Measurements from ENCODE around the gene KRTAP5-1. TPM values are rescaled to one million over a fixed set of nuclear protein-coding genes. Genes with fewer than 3 reads are reported as not detected.

The KRTAP5-1 gene
- total RNA-seq, 1 donor, result not detected

DNA sequence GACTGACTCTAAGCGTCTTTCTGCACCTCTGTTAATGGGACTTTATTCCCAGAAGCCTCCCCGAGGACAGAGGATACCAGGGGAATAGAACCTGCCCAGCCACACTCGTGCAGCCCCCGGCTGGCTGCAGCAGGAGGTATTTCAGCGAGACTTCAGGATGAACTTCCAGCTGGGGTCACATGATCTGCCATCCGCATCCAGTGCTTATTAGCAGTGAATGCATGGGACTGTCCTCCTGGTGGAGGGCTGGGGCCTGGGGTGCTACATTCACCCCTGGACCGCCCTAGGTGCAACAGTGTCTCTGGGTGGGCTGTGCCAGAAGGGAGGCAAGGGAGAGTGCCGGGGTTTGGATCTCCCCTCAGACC is 14.6 kb downstream of the KRTAP5-1 start:
- Histone ChIP-seq H2AFZ (ENCODE audit: low read length) (no peak overlapping the region), H3K4me3 (ENCODE audit: insufficient read depth, low read length) (peak overlapping the region; percentile 72), H3K79me2 (ENCODE audit: insufficient read depth, low read length) (no peaks in the 10 kb centered on the region), H3K4me1 (ENCODE audit: insufficient read depth, low read length) (no peaks in the 10 kb centered on the region), H3K27me3 (ENCODE audit: insufficient read depth, low read length) (peaks cover 28% of the 10 kb centered on the region), H3K27ac (ENCODE audit: low read depth, low read length) (no peak overlapping the region), H3K36me3 (ENCODE audit: insufficient read depth, low read length) (no peaks in the 10 kb centered on the region), H3K9me3 (ENCODE audit: low read depth, low read length) (no peaks in the 10 kb centered on the region), H3K4me2 (ENCODE audit: insufficient read depth, low read length) (peak overlapping the region; percentile 65), H4K20me1 (ENCODE audit: insufficient read depth, low read length) (peaks cover 23% of the 10 kb centered on the region)
- TF ChIP-seq, protein P1, sequence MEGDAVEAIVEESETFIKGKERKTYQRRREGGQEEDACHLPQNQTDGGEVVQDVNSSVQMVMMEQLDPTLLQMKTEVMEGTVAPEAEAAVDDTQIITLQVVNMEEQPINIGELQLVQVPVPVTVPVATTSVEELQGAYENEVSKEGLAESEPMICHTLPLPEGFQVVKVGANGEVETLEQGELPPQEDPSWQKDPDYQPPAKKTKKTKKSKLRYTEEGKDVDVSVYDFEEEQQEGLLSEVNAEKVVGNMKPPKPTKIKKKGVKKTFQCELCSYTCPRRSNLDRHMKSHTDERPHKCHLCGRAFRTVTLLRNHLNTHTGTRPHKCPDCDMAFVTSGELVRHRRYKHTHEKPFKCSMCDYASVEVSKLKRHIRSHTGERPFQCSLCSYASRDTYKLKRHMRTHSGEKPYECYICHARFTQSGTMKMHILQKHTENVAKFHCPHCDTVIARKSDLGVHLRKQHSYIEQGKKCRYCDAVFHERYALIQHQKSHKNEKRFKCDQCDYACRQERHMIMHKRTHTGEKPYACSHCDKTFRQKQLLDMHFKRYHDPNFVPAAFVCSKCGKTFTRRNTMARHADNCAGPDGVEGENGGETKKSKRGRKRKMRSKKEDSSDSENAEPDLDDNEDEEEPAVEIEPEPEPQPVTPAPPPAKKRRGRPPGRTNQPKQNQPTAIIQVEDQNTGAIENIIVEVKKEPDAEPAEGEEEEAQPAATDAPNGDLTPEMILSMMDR (IDR thresholded peaks at IDR 0.05; ENCODE audit: extremely low read depth, low read depth, low read length), result no peak
- DNase-seq (ENCODE audit: insufficient read length, low spot score, missing footprints), result peak; percentile 47

GRCh38 chr11:1570001-1570453 is 15.1 kb downstream of the KRTAP5-1 start:
- Histone ChIP-seq H2AFZ (ENCODE audit: low read length) (no peak overlapping the region), H3K36me3 (ENCODE audit: insufficient read depth, low read length) (no peaks in the 10 kb centered on the region), H3K9me3 (ENCODE audit: low read depth, low read length) (no peaks in the 10 kb centered on the region), H3K4me3 (ENCODE audit: insufficient read depth, low read length) (no peak overlapping the region), H3K79me2 (ENCODE audit: insufficient read depth, low read length) (no peaks in the 10 kb centered on the region), H3K4me1 (ENCODE audit: insufficient read depth, low read length) (no peaks in the 10 kb centered on the region), H3K4me2 (ENCODE audit: insufficient read depth, low read length) (no peak overlapping the region), H3K27ac (ENCODE audit: low read depth, low read length) (no peak overlapping the region), H3K27me3 (ENCODE audit: insufficient read depth, low read length) (peaks cover 24% of the 10 kb centered on the region), H4K20me1 (ENCODE audit: insufficient read depth, low read length) (peaks cover 24% of the 10 kb centered on the region)
- peak; percentile 71 for DNase-seq (ENCODE audit: insufficient read length, low spot score, missing footprints)
- TF ChIP-seq, protein P1 (IDR thresholded peaks at IDR 0.05; ENCODE audit: extremely low read depth, low read depth, low read length), result no peak

DNA sequence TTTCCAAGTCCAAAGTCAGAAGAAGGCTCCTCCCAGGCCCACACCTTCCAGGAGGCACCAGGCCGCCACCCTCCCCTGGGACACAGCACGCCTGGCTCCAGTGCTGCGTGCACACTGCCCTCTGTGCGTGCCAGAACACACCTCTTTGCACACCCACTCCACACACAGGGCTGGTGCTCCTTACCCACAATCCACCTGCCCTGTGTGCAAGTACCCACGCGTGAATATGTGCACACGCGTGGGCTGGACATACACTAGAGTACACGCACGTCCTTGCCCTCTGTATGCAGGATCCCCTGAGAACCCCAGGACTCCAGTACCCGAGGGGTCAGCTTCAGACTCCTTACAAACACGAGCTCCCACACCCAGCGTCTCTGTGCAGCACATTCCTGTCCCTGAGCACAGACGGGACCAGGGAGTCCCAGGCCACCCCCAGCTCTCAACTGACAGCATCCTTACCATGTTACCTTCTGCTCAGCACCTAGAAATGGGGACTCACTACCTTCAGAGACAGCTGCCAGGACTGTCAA is 15.8 kb downstream of the KRTAP5-1 start:
- Histone ChIP-seq H3K9me3 (ENCODE audit: low read depth, low read length) (no peaks in the 10 kb centered on the region), H3K4me1 (ENCODE audit: insufficient read depth, low read length) (no peaks in the 10 kb centered on the region), H3K4me2 (ENCODE audit: insufficient read depth, low read length) (no peak overlapping the region), H4K20me1 (ENCODE audit: insufficient read depth, low read length) (peaks cover 29% of the 10 kb centered on the region), H3K36me3 (ENCODE audit: insufficient read depth, low read length) (no peaks in the 10 kb centered on the region), H3K27ac (ENCODE audit: low read depth, low read length) (no peak overlapping the region), H3K79me2 (ENCODE audit: insufficient read depth, low read length) (no peaks in the 10 kb centered on the region), H3K4me3 (ENCODE audit: insufficient read depth, low read length) (no peak overlapping the region), H2AFZ (ENCODE audit: low read length) (no peak overlapping the region), H3K27me3 (ENCODE audit: insufficient read depth, low read length) (peaks cover 20% of the 10 kb centered on the region)
- TF ChIP-seq, protein P1 (IDR thresholded peaks at IDR 0.05; ENCODE audit: extremely low read depth, low read depth, low read length), result no peak
- DNase-seq (ENCODE audit: insufficient read length, low spot score, missing footprints), result peak; percentile 77

DNA sequence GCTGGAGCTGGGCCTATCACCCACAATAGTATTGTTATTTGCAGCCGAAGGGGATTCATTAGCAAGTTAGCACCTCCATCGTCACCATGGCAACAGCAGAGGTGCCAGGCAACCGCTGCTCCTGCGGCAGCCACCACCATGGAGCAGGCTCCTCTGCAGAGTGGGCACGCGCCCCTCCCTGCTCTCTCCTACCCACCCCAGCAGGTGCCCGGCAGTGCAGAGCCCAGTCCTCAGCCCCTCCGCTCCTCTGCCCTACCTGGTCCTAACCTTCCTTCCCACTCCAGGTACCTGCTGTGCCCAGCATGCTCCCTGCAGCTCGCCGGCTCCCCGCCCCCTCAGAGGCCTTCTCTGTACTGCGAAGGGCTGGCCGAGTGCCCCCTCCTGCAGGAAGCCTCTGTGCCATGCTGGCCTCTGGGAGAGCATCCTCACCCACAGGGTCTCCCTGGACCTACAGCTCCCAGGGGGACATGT is 16.6 kb downstream of the KRTAP5-1 start:
- DNase-seq (ENCODE audit: insufficient read length, low spot score, missing footprints), result peak; percentile 67
- peaks cover 12% of the 10 kb centered on the region for H3K27me3 ChIP-seq (ENCODE audit: insufficient read depth, low read length)
- peaks cover 33% of the 10 kb centered on the region for H4K20me1 ChIP-seq (ENCODE audit: insufficient read depth, low read length)
- no peaks in the 10 kb centered on the region for H3K4me1 ChIP-seq (ENCODE audit: insufficient read depth, low read length)
- TF ChIP-seq, protein P1 (IDR thresholded peaks at IDR 0.05; ENCODE audit: extremely low read depth, low read depth, low read length), result no peak
- H3K4me3 ChIP-seq (ENCODE audit: insufficient read depth, low read length), result no peak overlapping the region
- no peak overlapping the region for H2AFZ ChIP-seq (ENCODE audit: low read length)
- no peak overlapping the region for H3K27ac ChIP-seq (ENCODE audit: low read depth, low read length)
- H3K79me2 ChIP-seq (ENCODE audit: insufficient read depth, low read length), result no peaks in the 10 kb centered on the region
- H3K4me2 ChIP-seq (ENCODE audit: insufficient read depth, low read length), result no peak overlapping the region
- no peaks in the 10 kb centered on the region for H3K9me3 ChIP-seq (ENCODE audit: low read depth, low read length)
- no peaks in the 10 kb centered on the region for H3K36me3 ChIP-seq (ENCODE audit: insufficient read depth, low read length)

Data from osteoblast (primary cell).